Fibroblast of lung (primary cell): ENCODE results near the gene FERMT2. TPM values are rescaled to one million over a fixed set of nuclear protein-coding genes. Genes with fewer than 3 reads are reported as not detected.
A peak's percentile ranks its signal among the peaks of the same experiment; 100 is the strongest.

Experiments used
- DNase-seq, 2 donors: peaks; one replicate each; pipeline versions ENCODE4 v3.0.0 to v3.0.0-alpha.2; 2010; ENCODE audit warnings: low read depth in 2 of 2
- H2AFZ ChIP-seq: 2 replicates; pipeline ENCODE4 v1.5.1; 2012; ENCODE audit warnings: low read length, control low read depth, inconsistent platforms
- H3K27ac ChIP-seq: 2 replicates; pipeline ENCODE4 v1.5.1; 2011; ENCODE audit warnings: low read length, control low read depth; ENCODE audit not compliant: insufficient read depth
- H3K27me3 ChIP-seq: 2 replicates; pipeline ENCODE4 v1.5.1; 2011; ENCODE audit warnings: mild to moderate bottlenecking, low read length; ENCODE audit not compliant: control insufficient read depth, insufficient read depth
- H3K36me3 ChIP-seq: 2 replicates; pipeline ENCODE4 v1.5.1; 2011; ENCODE audit warnings: low read length; ENCODE audit not compliant: control insufficient read depth, insufficient read depth
- H3K4me1 ChIP-seq: 2 replicates; pipeline ENCODE4 v1.5.1; 2011; ENCODE audit warnings: low read length; ENCODE audit not compliant: control insufficient read depth, insufficient read depth; ENCODE audit errors: extremely low read depth
- H3K4me2 ChIP-seq: 2 replicates; pipeline ENCODE4 v1.5.1; 2011; ENCODE audit warnings: low read length, control low read depth; ENCODE audit not compliant: insufficient read depth; ENCODE audit errors: extremely low read depth
- H3K4me3 ChIP-seq, 4 experiments: fragments of 200-600 bp in 1 of 4; sonication (generic) in 1 of 4; replicated peaks in 1 of 4; 2 replicates each; pipeline ENCODE4 v1.5.1; 2011 to 2016; ENCODE audit warnings: low read length in 4 of 4, low read depth in 3 of 4, mild to moderate bottlenecking in 3 of 4, control low read depth in 2 of 4, inconsistent platforms in 1 of 4, mixed read lengths in 1 of 4; ENCODE audit not compliant: insufficient read depth in 1 of 4; ENCODE audit errors: control extremely low read depth in 1 of 4
- H3K79me2 ChIP-seq: 2 replicates; pipeline ENCODE4 v1.5.1; 2012; ENCODE audit warnings: mild to moderate bottlenecking, low read length, inconsistent platforms; ENCODE audit not compliant: control insufficient read depth, insufficient read depth
- H3K9ac ChIP-seq: 2 replicates; pipeline ENCODE4 v1.5.1; 2011; ENCODE audit warnings: mild to moderate bottlenecking, low read length, control low read depth; ENCODE audit not compliant: insufficient read depth
- H3K9me3 ChIP-seq: 2 replicates; pipeline ENCODE4 v1.5.1; 2012; ENCODE audit warnings: low read depth, low read length; ENCODE audit not compliant: control insufficient read depth, insufficient read depth
- H4K20me1 ChIP-seq: 2 replicates; pipeline ENCODE4 v1.5.1; 2011; ENCODE audit warnings: low read length; ENCODE audit not compliant: control insufficient read depth, insufficient read depth; ENCODE audit errors: extremely low read depth
- CTCF ChIP-seq, 2 donors: IDR thresholded peaks in 1 of 2; conservative IDR thresholded peaks in 1 of 2; 1 replicate in 1 of 2; 2 replicates in 1 of 2; pipeline ENCODE4 v1.5.1; 2011 to 2012; ENCODE audit warnings: low read length in 2 of 2, control low read depth in 1 of 2, inconsistent platforms in 1 of 2, low read depth in 1 of 2, mild to moderate bottlenecking in 1 of 2
- EZH2 ChIP-seq: IDR thresholded peaks from 2 replicates; pipeline ENCODE4 v1.5.1; 2012; ENCODE audit warnings: low read length, control low read depth, mild to moderate bottlenecking; ENCODE audit errors: missing control alignments
- polyA plus RNA-seq, 2 donors: library from polyadenylated mRNA; depleted of rRNA in 1 of 2; stranded (reverse) in 1 of 2; unstranded in 1 of 2; fragments of >200 nt; gene quantifications; 2 replicates each; pipeline ENCODE4 v1.2.1, GENCODE V29; 2011 to 2012; ENCODE audit warnings: missing spikeins in 1 of 2
- total RNA-seq: library from RNA; depleted of rRNA; stranded (reverse); fragments of >200 nt; gene quantifications from 2 replicates; pipeline ENCODE4 v1.2.1, GENCODE V29; 2014

The FERMT2 gene
- total and polyA plus RNA-seq, 2 donors (not counting 1 experiment from before 2014, with no cell fraction given) = 111 to 439 TPM

GRCh38 chr14:52834440-52834842 lies 116.4 kb downstream of the FERMT2 start:
- no peak overlapping the region for H3K4me2 ChIP-seq
- no peak overlapping the region for H2AFZ ChIP-seq
- H3K9ac ChIP-seq = no peak overlapping the region
- no peaks in the 10 kb centered on the region for H3K79me2 ChIP-seq
- no peaks in the 10 kb centered on the region for H3K9me3 ChIP-seq
- H3K4me1 ChIP-seq = peaks cover 8% of the 10 kb centered on the region
- TF ChIP-seq CTCF (conservative IDR thresholded peaks at IDR 0.05 in 1 of 2, IDR thresholded peaks at IDR 0.05 in 1 of 2; ENCODE audit: low read depth in 1 of 2, low read length in 2 of 2) (no peak), EZH2 (no peak)
- no peaks in the 10 kb centered on the region for H3K36me3 ChIP-seq
- H3K27me3 ChIP-seq = no peaks in the 10 kb centered on the region
- H4K20me1 ChIP-seq = no peaks in the 10 kb centered on the region
- no peak overlapping the region for H3K4me3 ChIP-seq
- peak; percentile 85 to 91 for DNase-seq
- no peak overlapping the region for H3K27ac ChIP-seq

GRCh38 chr14:52833891-52834290 lies 117.0 kb downstream of the FERMT2 start:
- Histone ChIP-seq H4K20me1 (no peaks in the 10 kb centered on the region), H3K9ac (no peak overlapping the region), H3K36me3 (no peaks in the 10 kb centered on the region), H3K9me3 (no peaks in the 10 kb centered on the region), H2AFZ (no peak overlapping the region), H3K4me3 (no peak overlapping the region), H3K79me2 (no peaks in the 10 kb centered on the region), H3K4me2 (no peak overlapping the region), H3K4me1 (peaks cover 10% of the 10 kb centered on the region), H3K27me3 (no peaks in the 10 kb centered on the region), H3K27ac (no peak overlapping the region)
- TF ChIP-seq EZH2 (no peak), CTCF (conservative IDR thresholded peaks at IDR 0.05 in 1 of 2, IDR thresholded peaks at IDR 0.05 in 1 of 2; ENCODE audit: low read depth in 1 of 2, low read length in 2 of 2) (no peak)
- no peak for DNase-seq

- no peak for TF ChIP-seq CTCF (conservative IDR thresholded peaks at IDR 0.05 in 1 of 2, IDR thresholded peaks at IDR 0.05 in 1 of 2; ENCODE audit: low read depth in 1 of 2, low read length in 2 of 2)
- no peak for TF ChIP-seq EZH2
Measured at GRCh38 chr14:52829527-52830185, 121.2 kb downstream of the FERMT2 start.

More at GRCh38 chr14:52829527-52830185, 121.2 kb downstream of the FERMT2 start:
- no peaks in the 10 kb centered on the region for H4K20me1 ChIP-seq
- no peaks in the 10 kb centered on the region for H3K9me3 ChIP-seq
- no peak overlapping the region for H3K4me3 ChIP-seq
- H3K4me2 ChIP-seq = no peak overlapping the region
- no peak overlapping the region for H3K27ac ChIP-seq
- H3K4me1 ChIP-seq = peaks cover 4% of the 10 kb centered on the region
- no peaks in the 10 kb centered on the region for H3K27me3 ChIP-seq
- peak overlapping the region; percentile 30 for H2AFZ ChIP-seq
- no peaks in the 10 kb centered on the region for H3K79me2 ChIP-seq
- DNase-seq = no peak
- no peak overlapping the region for H3K9ac ChIP-seq
- no peaks in the 10 kb centered on the region for H3K36me3 ChIP-seq
